ENCODE data around the gene GPX2.

- no peak for TF ChIP-seq CTCF (IDR thresholded peaks at IDR 0.05; ENCODE audit: low read length)
- no peak for TF ChIP-seq EZH2 (optimal IDR thresholded peaks at IDR 0.05; ENCODE audit: low read depth, low read length)
Observed at GRCh38 chr14:64958743-64959142, 16.2 kb upstream of the GPX2 start.

All from MM.1S (cell line).